CD4-positive, alpha-beta T cell (primary cell): ENCODE data around the gene AMFR. TPM values are rescaled to one million over a fixed set of nuclear protein-coding genes. Genes with fewer than 3 reads are reported as not detected.

Experiments used
- ATAC-seq: fragments of 200-7000 bp; cut with Tn5 transposase; one replicate; pipeline ENCODE4 v1.10.0; 2022; ENCODE audit warnings: mild to moderate bottlenecking; ENCODE audit not compliant: poor library complexity
- CTCF ChIA-PET: fragments of 350-600 bp; sonication (Branson Sonifier 250); formaldehyde crosslinking; loops from one replicate; lab custom pipeline; 2021; ENCODE audit warnings: antibody characterized with exemption, inconsistent platforms; lab: Charles Lee
- POLR2A ChIA-PET: fragments of 350-600 bp; sonication (Branson Sonifier 250); formaldehyde crosslinking; loops from one replicate; lab custom pipeline; 2021; ENCODE audit warnings: antibody characterized with exemption, inconsistent platforms; lab: Charles Lee
- DNase-seq, 14 experiments: peaks; one replicate each; pipeline ENCODE4 v3.0.0-alpha.2; 2013 to 2020; ENCODE audit warnings: mixed read lengths in 2 of 14
- H3K27ac ChIP-seq, 2 donors: one replicate each; pipeline versions ENCODE4 v1.5.1 to v1.7.0; 2013; ENCODE audit warnings: low read length in 2 of 2, low read depth in 1 of 2, mild to moderate bottlenecking in 1 of 2
- H3K27me3 ChIP-seq, 2 experiments: 1 replicate in 1 of 2; 2 replicates in 1 of 2; pipeline versions ENCODE4 v1.6.1 to v1.7.0; 2013; ENCODE audit warnings: low read length in 2 of 2, control low read depth in 1 of 2, mild to moderate bottlenecking in 1 of 2, moderate library complexity in 1 of 2; ENCODE audit not compliant: insufficient read depth in 2 of 2, control insufficient read depth in 1 of 2
- H3K36me3 ChIP-seq: one replicate; pipeline ENCODE4 v1.6.1; 2013; ENCODE audit warnings: low read length, control low read depth; ENCODE audit not compliant: insufficient read depth
- H3K4me1 ChIP-seq: one replicate; pipeline ENCODE4 v1.6.1; 2013; ENCODE audit warnings: low read length, control low read depth; ENCODE audit not compliant: insufficient read depth
- H3K4me3 ChIP-seq: one replicate; pipeline ENCODE4 v1.5.1; 2013; ENCODE audit warnings: mild to moderate bottlenecking, low read length, moderate library complexity
- H3K9me3 ChIP-seq, 2 experiments: 1 replicate in 1 of 2; 2 replicates in 1 of 2; pipeline versions ENCODE4 v1.6.1 to v1.7.0; 2013; ENCODE audit warnings: low read length in 2 of 2, mild to moderate bottlenecking in 2 of 2, control low read depth in 1 of 2, moderate library complexity in 1 of 2; ENCODE audit not compliant: control insufficient read depth in 1 of 2, insufficient read depth in 1 of 2
- H3K27ac Mint-ChIP-seq: one replicate; pipeline ENCODE4 v1.8.0; 2020; ENCODE audit warnings: mixed read lengths
- H3K27me3 Mint-ChIP-seq: one replicate; pipeline ENCODE4 v1.8.0; 2021; ENCODE audit warnings: mixed read lengths
- H3K36me3 Mint-ChIP-seq: one replicate; pipeline ENCODE4 v1.8.0; 2021; ENCODE audit warnings: low read depth, mixed read lengths
- H3K4me1 Mint-ChIP-seq: one replicate; pipeline ENCODE4 v1.8.0; 2021; ENCODE audit warnings: low read depth, mixed read lengths
- H3K4me3 Mint-ChIP-seq: one replicate; pipeline ENCODE4 v1.8.0; 2020; ENCODE audit warnings: mild to moderate bottlenecking, mixed read lengths
- H3K9me3 Mint-ChIP-seq: one replicate; pipeline ENCODE4 v1.8.0; 2020; ENCODE audit warnings: mixed read lengths
- intact Hi-C, 2 experiments: fragments of 100-400 bp; cut with DNase I in 1 of 2; cut with micrococcal nuclease in 1 of 2; formaldehyde crosslinking; loops; one replicate each; pipeline versions ENCODE4 v1.15.1 to v1.9.0; 2023 to 2025; cut with DNase I, micrococcal nuclease
- total RNA-seq, 174 experiments: library from RNA in 2 of 174; stranded (reverse) in 2 of 174; gene quantifications; one replicate each; pipeline ENCODE4 v1.2.3 and lab custom pipeline; 2021 to 2026
- TF ChIP-seq, protein P1 (sequence below): fragments of 200-600 bp; IDR thresholded peaks from one replicate; pipeline ENCODE4 v1.8.0; 2022; ENCODE audit warnings: antibody characterized with exemption, mild to moderate bottlenecking

The AMFR gene
- total RNA-seq, 2 experiments from 2014 or later: 79.2 to 83.8 TPM

DNA sequence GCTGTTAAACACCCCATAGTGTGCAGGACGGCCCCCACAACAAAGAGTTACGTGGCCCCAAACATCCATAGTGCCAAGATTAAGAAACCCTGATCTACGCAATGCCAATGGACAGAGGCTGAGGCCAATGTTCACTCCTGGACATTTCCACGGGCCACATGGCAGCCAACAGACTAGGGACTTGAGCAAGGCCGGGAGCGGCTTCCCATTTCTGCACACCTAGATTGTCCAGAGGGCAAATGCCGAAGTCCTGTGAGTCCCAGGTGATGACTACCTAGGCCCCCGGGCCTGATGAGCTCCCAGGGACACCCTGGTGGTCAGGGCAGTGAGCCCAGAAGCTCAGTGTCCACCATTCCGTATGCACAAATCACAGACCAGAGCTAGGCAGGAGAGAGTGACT, 95.5 kb downstream of the AMFR start:
- H3K4me3 Mint-ChIP-seq: no peak overlapping the region
- no peaks in the 10 kb centered on the region for H3K36me3 Mint-ChIP-seq
- Histone ChIP-seq H3K36me3 (no peaks in the 10 kb centered on the region), H3K27ac (no peak overlapping the region), H3K27me3 (no peaks in the 10 kb centered on the region), H3K4me1 (no peaks in the 10 kb centered on the region), H3K4me3 (no peak overlapping the region), H3K9me3 (no peaks in the 10 kb centered on the region)
- TF ChIP-seq, protein P1, sequence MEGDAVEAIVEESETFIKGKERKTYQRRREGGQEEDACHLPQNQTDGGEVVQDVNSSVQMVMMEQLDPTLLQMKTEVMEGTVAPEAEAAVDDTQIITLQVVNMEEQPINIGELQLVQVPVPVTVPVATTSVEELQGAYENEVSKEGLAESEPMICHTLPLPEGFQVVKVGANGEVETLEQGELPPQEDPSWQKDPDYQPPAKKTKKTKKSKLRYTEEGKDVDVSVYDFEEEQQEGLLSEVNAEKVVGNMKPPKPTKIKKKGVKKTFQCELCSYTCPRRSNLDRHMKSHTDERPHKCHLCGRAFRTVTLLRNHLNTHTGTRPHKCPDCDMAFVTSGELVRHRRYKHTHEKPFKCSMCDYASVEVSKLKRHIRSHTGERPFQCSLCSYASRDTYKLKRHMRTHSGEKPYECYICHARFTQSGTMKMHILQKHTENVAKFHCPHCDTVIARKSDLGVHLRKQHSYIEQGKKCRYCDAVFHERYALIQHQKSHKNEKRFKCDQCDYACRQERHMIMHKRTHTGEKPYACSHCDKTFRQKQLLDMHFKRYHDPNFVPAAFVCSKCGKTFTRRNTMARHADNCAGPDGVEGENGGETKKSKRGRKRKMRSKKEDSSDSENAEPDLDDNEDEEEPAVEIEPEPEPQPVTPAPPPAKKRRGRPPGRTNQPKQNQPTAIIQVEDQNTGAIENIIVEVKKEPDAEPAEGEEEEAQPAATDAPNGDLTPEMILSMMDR: no peak
- H3K4me1 Mint-ChIP-seq: no peaks in the 10 kb centered on the region
- H3K9me3 Mint-ChIP-seq: no peaks in the 10 kb centered on the region
- H3K27ac Mint-ChIP-seq: no peak overlapping the region
- ChIA-PET CTCF (interaction anchor here (1.2 kb wide), 1 partner anchor 12 kb away, joined by 5 read pairs; no protein-coding TSS in a partner anchor), POLR2A (no interaction called here)
- DNase-seq (no peak), ATAC-seq (no peak)
- intact Hi-C loops: no loop called here
- H3K27me3 Mint-ChIP-seq: no peaks in the 10 kb centered on the region

DNA sequence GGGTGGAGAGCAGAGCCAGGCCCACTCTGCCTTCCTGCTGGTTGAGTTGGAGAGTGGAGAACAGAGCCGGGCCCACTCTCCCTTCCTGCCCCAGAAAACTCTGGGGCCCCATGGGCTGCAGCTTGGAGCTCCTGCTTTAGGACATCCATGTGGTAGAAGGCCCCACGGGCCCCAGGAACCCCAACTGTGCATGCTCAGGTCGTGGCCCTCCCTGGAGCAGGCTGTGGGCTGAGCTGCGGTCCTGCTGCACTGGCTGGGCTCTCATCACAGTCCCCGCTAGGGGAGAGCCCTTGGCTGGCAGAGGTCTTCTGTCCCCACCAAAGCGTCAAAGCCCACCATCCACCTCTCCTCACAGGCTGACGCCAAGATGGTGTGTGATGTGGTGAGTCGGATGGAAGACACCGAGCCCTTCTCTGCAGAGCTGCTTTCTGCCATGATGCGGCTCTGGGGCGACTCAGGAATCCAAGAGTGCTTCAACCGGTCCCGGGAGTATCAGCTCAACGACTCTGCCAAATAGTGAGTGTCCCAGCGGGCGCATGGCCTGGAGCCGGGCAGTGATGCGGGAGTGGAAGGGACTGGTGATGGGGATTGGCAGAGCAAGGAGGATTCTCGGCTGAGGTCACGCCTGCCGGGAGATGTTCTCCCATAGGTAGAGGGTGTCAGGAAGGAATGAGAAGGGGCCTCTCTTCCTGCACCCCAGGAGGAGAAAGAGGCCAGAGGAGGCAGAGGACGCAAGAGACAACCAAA, 96.9 kb downstream of the AMFR start:
- Mint-ChIP-seq H3K27ac (no peak overlapping the region), H3K4me3 (no peak overlapping the region), H3K36me3 (no peaks in the 10 kb centered on the region), H3K4me1 (no peaks in the 10 kb centered on the region), H3K27me3 (no peaks in the 10 kb centered on the region), H3K9me3 (no peaks in the 10 kb centered on the region)
- CTCF ChIA-PET: interaction anchor here (1.2 kb wide), 1 partner anchor 10 kb away, joined by 5 read pairs; no protein-coding TSS in a partner anchor
- H3K4me1 ChIP-seq: no peaks in the 10 kb centered on the region
- H3K9me3 ChIP-seq: no peaks in the 10 kb centered on the region
- TF ChIP-seq, protein P1: no peak
- H3K27ac ChIP-seq: no peak overlapping the region
- no peaks in the 10 kb centered on the region for H3K27me3 ChIP-seq
- no peaks in the 10 kb centered on the region for H3K36me3 ChIP-seq
- POLR2A ChIA-PET: no interaction called here
- no peak overlapping the region for H3K4me3 ChIP-seq
- ATAC-seq (no peak), DNase-seq (no peak)
- intact Hi-C loops: no loop called here

DNA sequence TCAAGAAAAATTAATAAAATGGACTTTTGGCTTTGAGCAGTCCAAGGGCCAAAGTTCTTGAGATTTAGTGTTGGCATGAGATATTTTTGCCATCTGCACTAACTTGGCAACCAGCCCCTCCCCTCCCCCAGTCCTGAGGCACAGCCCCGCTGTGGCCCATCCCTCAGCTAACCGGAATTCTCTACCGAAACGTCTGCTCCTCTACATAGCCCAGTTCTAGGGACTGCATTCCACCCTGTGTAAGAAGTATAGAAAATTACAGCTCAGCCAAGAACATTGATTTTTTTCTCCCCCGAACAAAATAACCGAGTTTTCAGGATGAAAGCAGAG, 97.5 kb downstream of the AMFR start:
- Histone ChIP-seq H3K4me3 (no peak overlapping the region), H3K27me3 (no peaks in the 10 kb centered on the region), H3K36me3 (no peaks in the 10 kb centered on the region), H3K4me1 (no peaks in the 10 kb centered on the region), H3K9me3 (no peaks in the 10 kb centered on the region), H3K27ac (no peak overlapping the region)
- H3K36me3 Mint-ChIP-seq: no peaks in the 10 kb centered on the region
- intact Hi-C loops: no loop called here
- ATAC-seq (no peak), DNase-seq (no peak)
- no peak overlapping the region for H3K4me3 Mint-ChIP-seq
- no peak overlapping the region for H3K27ac Mint-ChIP-seq
- no peaks in the 10 kb centered on the region for H3K27me3 Mint-ChIP-seq
- ChIA-PET CTCF (no interaction called here), POLR2A (no interaction called here)
- TF ChIP-seq, protein P1: no peak
- no peaks in the 10 kb centered on the region for H3K9me3 Mint-ChIP-seq
- no peaks in the 10 kb centered on the region for H3K4me1 Mint-ChIP-seq
